ENCODE measurements around the gene SMARCD3.

The SMARCD3 gene

GRCh38 chr7:151195616-151196450 lies 52.7 kb downstream of the SMARCD3 start:
- DNase-seq = peak in 1 of 10 donors; percentile 62
- intact Hi-C loops (cut with DNase I) = no loop called here

GRCh38 chr7:151194188-151194587 lies 54.3 kb downstream of the SMARCD3 start:
- intact Hi-C loops (cut with DNase I) = no loop called here
- peak in 1 of 10 donors; percentile 23 for DNase-seq

- DNase-seq = peak in 2 of 10 donors; percentile 44 to 67
- intact Hi-C loops (cut with DNase I) = no loop called here
Measured at GRCh38 chr7:151193203-151193978, 55.1 kb downstream of the SMARCD3 start.

- intact Hi-C loops (cut with DNase I) = no loop called here
- peak in 2 of 10 donors; percentile 74 for DNase-seq
Measured at GRCh38 chr7:151192002-151192539, 56.4 kb downstream of the SMARCD3 start.

- intact Hi-C loops (cut with DNase I) = no loop called here
- DNase-seq = peak in 1 of 10 donors; percentile 65
Measured at GRCh38 chr7:151191544-151191943, 57.0 kb downstream of the SMARCD3 start.

GRCh38 chr7:151189038-151189437 lies 59.5 kb downstream of the SMARCD3 start:
- intact Hi-C loops (cut with DNase I) = no loop called here
- no peak for DNase-seq

Measured in posterior cingulate gyrus (tissue), 11 donors.